ENCODE results near the gene WDR59. TPM values are rescaled to one million over a fixed set of nuclear protein-coding genes. Genes with fewer than 3 reads are reported as not detected.

Gene WDR59
- polyA plus RNA-seq, 1 of the 3 experiments (the other 2 are of a cell fraction): 48.2 TPM

GRCh38 chr16:75010427-75010826 is 25.5 kb upstream of the WDR59 start:
- Histone ChIP-seq H3K27me3 (ENCODE audit: insufficient read depth) (no peaks in the 10 kb centered on the region), H4K20me1 (ENCODE audit: insufficient read depth) (peaks cover 15% of the 10 kb centered on the region), H3F3A (replicated peaks; ENCODE audit: insufficient read depth) (peaks cover 21% of the 10 kb centered on the region), H3K79me2 (ENCODE audit: insufficient read depth) (peaks cover 92% of the 10 kb centered on the region), H3K4me2 (no peak overlapping the region), H2AFZ (ENCODE audit: low read depth) (no peak overlapping the region), H3K9me2 (no peaks in the 10 kb centered on the region), H3K4me3 (ENCODE audit: low read depth in 2 of 2, low read length in 1 of 2) (no peak overlapping the region), H3K4me1 (ENCODE audit: control insufficient read depth in 1 of 2, insufficient read depth in 2 of 2, low read depth in 1 of 2, low read length in 1 of 2) (peaks cover 11 to 25% of the 10 kb centered on the region in 2 experiments; a peak in 3 of 4 replicates), H3K9ac (no peak overlapping the region), H3K9me3 (no peaks in the 10 kb centered on the region), H3K27ac (ENCODE audit: low read depth in 2 of 2, low read length in 1 of 2) (no peak overlapping the region; a peak in 1 of 4 replicates), H3K36me3 (replicated peaks in 1 of 2; ENCODE audit: control insufficient read depth in 1 of 2, insufficient read depth in 2 of 2, low read length in 1 of 2) (peaks cover 0 to 7% of the 10 kb centered on the region in 2 experiments)
- TF ChIP-seq MEF2A (IDR thresholded peaks at IDR 0.05; ENCODE audit: borderline replicate concordance, low read depth) (no peak), RXRA (IDR thresholded peaks at IDR 0.05; ENCODE audit: borderline replicate concordance, low read depth) (no peak), TEAD4 (IDR thresholded peaks at IDR 0.05; ENCODE audit: borderline replicate concordance, insufficient read depth) (no peak), USF2 (IDR thresholded peaks at IDR 0.05; ENCODE audit: borderline replicate concordance, low read depth, low read length) (no peak)
- TF ChIP-seq, protein P1, sequence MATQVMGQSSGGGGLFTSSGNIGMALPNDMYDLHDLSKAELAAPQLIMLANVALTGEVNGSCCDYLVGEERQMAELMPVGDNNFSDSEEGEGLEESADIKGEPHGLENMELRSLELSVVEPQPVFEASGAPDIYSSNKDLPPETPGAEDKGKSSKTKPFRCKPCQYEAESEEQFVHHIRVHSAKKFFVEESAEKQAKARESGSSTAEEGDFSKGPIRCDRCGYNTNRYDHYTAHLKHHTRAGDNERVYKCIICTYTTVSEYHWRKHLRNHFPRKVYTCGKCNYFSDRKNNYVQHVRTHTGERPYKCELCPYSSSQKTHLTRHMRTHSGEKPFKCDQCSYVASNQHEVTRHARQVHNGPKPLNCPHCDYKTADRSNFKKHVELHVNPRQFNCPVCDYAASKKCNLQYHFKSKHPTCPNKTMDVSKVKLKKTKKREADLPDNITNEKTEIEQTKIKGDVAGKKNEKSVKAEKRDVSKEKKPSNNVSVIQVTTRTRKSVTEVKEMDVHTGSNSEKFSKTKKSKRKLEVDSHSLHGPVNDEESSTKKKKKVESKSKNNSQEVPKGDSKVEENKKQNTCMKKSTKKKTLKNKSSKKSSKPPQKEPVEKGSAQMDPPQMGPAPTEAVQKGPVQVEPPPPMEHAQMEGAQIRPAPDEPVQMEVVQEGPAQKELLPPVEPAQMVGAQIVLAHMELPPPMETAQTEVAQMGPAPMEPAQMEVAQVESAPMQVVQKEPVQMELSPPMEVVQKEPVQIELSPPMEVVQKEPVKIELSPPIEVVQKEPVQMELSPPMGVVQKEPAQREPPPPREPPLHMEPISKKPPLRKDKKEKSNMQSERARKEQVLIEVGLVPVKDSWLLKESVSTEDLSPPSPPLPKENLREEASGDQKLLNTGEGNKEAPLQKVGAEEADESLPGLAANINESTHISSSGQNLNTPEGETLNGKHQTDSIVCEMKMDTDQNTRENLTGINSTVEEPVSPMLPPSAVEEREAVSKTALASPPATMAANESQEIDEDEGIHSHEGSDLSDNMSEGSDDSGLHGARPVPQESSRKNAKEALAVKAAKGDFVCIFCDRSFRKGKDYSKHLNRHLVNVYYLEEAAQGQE (IDR thresholded peaks at IDR 0.05; ENCODE audit: low read depth, low read length): no peak
- no peak for DNase-seq
- ChIA-PET CTCF (interaction anchor here (1.9 to 5.4 kb wide), 2 partner anchors 12 to 101 kb away, joined by 6 to 30 read pairs; partner anchors contain the start of gene ZNRF1), POLR2A (no interaction called here)
- WGBS (ENCODE audit: low lambda C conversion rate): 84% methylated on average over 3 of the region's 3 CpGs

- Histone ChIP-seq H3K9me2 (no peaks in the 10 kb centered on the region), H4K20me1 (ENCODE audit: insufficient read depth) (peaks cover 41% of the 10 kb centered on the region), H3K27ac (ENCODE audit: low read depth in 2 of 2, low read length in 1 of 2) (no peak overlapping the region), H3K4me3 (ENCODE audit: low read depth in 2 of 2, low read length in 1 of 2) (no peak overlapping the region), H3K9me3 (no peaks in the 10 kb centered on the region), H3K9ac (no peak overlapping the region), H3F3A (replicated peaks; ENCODE audit: insufficient read depth) (peaks cover 18% of the 10 kb centered on the region), H2AFZ (ENCODE audit: low read depth) (no peak overlapping the region), H3K27me3 (ENCODE audit: insufficient read depth) (no peaks in the 10 kb centered on the region), H3K4me1 (ENCODE audit: control insufficient read depth in 1 of 2, insufficient read depth in 2 of 2, low read depth in 1 of 2, low read length in 1 of 2) (peaks cover 13 to 15% of the 10 kb centered on the region in 2 experiments; a peak in 3 of 4 replicates), H3K4me2 (no peak overlapping the region), H3K36me3 (replicated peaks in 1 of 2; ENCODE audit: control insufficient read depth in 1 of 2, insufficient read depth in 2 of 2, low read length in 1 of 2) (peaks cover 0 to 8% of the 10 kb centered on the region in 2 experiments), H3K79me2 (ENCODE audit: insufficient read depth) (peaks cover 92% of the 10 kb centered on the region)
- TF ChIP-seq, protein P1 (IDR thresholded peaks at IDR 0.05; ENCODE audit: low read depth, low read length): no peak
- TF ChIP-seq TCF12 (IDR thresholded peaks at IDR 0.05) (no peak), USF2 (IDR thresholded peaks at IDR 0.05; ENCODE audit: borderline replicate concordance, low read depth, low read length) (no peak), FOXM1 (IDR thresholded peaks at IDR 0.05; ENCODE audit: low read depth) (no peak)
- 85% methylated on average over 1 of the region's 1 CpG for WGBS (ENCODE audit: low lambda C conversion rate)
- ChIA-PET CTCF (interaction anchor here (1.2 to 2.6 kb wide), 3 partner anchors 9 to 104 kb away, joined by 3 to 9 read pairs (median 7); partner anchors contain the start of gene ZNRF1), POLR2A (no interaction called here)
- no peak for DNase-seq
Measured at GRCh38 chr16:75007443-75007842, 22.5 kb upstream of the WDR59 start.
